ENCODE data around the gene DARS1.

DNA sequence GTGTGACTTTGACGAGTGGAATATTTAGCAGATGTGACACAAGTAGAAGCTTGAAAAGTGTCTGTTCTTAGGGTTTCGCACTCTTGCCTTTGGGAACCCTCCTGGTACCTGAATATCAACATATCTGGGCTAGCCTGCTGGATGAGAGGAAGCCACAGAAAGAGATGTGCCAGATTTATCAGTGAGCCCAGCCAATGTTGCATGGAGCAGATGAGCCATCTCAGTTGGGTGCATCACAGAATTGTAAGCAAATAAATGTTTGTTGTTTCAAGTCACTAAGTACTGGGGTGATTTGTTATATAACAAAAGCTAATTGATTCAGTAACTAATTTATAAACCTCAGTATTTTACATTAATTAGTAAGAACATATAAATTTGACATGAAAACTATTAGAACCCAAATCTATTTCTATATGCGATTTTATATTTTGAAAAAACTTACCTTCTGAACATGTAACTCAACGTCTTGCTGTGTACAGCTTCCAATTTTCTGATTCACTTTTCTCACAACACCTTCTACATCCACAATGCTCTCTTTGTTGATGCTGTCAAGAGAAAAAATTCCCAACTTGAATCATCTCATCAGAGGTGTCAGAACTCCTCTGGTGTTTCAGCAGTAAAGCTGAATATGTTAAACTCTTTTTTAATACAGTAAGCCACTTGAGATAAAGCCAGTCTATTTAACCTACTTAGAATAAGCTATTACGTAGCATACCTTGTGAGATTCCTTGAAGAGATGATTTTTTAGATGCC is 42.3 kb downstream of the DARS1 start:
- TF ChIP-seq CSDC2 (CRISPR knock-in tag; IDR thresholded peaks at IDR 0.05) (no peak), RARB (CRISPR knock-in tag; IDR thresholded peaks at IDR 0.05) (no peak), BACH2 (CRISPR knock-in tag; IDR thresholded peaks at IDR 0.05; ENCODE audit: borderline replicate concordance) (no peak), ZC3H10 (CRISPR knock-in tag; IDR thresholded peaks at IDR 0.05) (no peak), ARNTL (CRISPR knock-in tag; IDR thresholded peaks at IDR 0.05; ENCODE audit: borderline replicate concordance, low read depth) (no peak), TOX (CRISPR knock-in tag; IDR thresholded peaks at IDR 0.05; ENCODE audit: borderline replicate concordance) (no peak), ISL1 (CRISPR knock-in tag; IDR thresholded peaks at IDR 0.05) (no peak)
- TF ChIP-seq, protein P1, sequence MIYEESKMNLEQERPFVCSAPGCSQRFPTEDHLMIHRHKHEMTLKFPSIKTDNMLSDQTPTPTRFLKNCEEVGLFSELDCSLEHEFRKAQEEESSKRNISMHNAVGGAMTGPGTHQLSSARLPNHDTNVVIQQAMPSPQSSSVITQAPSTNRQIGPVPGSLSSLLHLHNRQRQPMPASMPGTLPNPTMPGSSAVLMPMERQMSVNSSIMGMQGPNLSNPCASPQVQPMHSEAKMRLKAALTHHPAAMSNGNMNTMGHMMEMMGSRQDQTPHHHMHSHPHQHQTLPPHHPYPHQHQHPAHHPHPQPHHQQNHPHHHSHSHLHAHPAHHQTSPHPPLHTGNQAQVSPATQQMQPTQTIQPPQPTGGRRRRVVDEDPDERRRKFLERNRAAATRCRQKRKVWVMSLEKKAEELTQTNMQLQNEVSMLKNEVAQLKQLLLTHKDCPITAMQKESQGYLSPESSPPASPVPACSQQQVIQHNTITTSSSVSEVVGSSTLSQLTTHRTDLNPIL (CRISPR knock-in tag; IDR thresholded peaks at IDR 0.05; ENCODE audit: low read depth): no peak
- TF ChIP-seq, protein P2, sequence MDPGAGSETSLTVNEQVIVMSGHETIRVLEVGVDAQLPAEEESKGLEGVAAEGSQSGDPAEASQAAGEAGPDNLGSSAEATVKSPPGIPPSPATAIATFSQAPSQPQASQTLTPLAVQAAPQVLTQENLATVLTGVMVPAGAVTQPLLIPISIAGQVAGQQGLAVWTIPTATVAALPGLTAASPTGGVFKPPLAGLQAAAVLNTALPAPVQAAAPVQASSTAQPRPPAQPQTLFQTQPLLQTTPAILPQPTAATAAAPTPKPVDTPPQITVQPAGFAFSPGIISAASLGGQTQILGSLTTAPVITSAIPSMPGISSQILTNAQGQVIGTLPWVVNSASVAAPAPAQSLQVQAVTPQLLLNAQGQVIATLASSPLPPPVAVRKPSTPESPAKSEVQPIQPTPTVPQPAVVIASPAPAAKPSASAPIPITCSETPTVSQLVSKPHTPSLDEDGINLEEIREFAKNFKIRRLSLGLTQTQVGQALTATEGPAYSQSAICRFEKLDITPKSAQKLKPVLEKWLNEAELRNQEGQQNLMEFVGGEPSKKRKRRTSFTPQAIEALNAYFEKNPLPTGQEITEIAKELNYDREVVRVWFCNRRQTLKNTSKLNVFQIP (CRISPR knock-in tag; IDR thresholded peaks at IDR 0.05; ENCODE audit: borderline replicate concordance, low read depth): no peak
